Ishikawa (cell line): ENCODE measurements around the gene RNF220.

Experiments
- CEBPB ChIP-seq: IDR thresholded peaks from 2 replicates; pipeline ENCODE4 v1.6.1; 2012
- CREB1 ChIP-seq: IDR thresholded peaks from 2 replicates; pipeline ENCODE4 v1.6.1; 2012; ENCODE audit warnings: low read depth
- EGR1 ChIP-seq: IDR thresholded peaks from 2 replicates; pipeline ENCODE4 v1.6.1; 2012
- EP300 ChIP-seq: IDR thresholded peaks from 2 replicates; pipeline ENCODE4 v1.6.1; 2012; ENCODE audit warnings: borderline replicate concordance
- FOXM1 ChIP-seq: IDR thresholded peaks from 2 replicates; pipeline ENCODE4 v1.6.1; 2012; ENCODE audit warnings: low read depth, borderline replicate concordance
- MAX ChIP-seq: IDR thresholded peaks from 2 replicates; pipeline ENCODE4 v1.6.1; 2012
- NFIC ChIP-seq: IDR thresholded peaks from 2 replicates; pipeline ENCODE4 v1.6.1; 2012
- RAD21 ChIP-seq: IDR thresholded peaks from 2 replicates; pipeline ENCODE4 v1.6.1; 2012; ENCODE audit warnings: low read depth
- REST ChIP-seq: IDR thresholded peaks from 2 replicates; pipeline ENCODE4 v1.6.1; 2012; ENCODE audit warnings: low read depth, mild to moderate bottlenecking
- TAF1 ChIP-seq: IDR thresholded peaks from 2 replicates; pipeline ENCODE4 v1.6.1; 2012; ENCODE audit warnings: low read depth, mild to moderate bottlenecking
- TCF12 ChIP-seq: IDR thresholded peaks from 2 replicates; pipeline ENCODE4 v1.6.1; 2012; ENCODE audit warnings: low read depth
- TEAD4 ChIP-seq: IDR thresholded peaks from 2 replicates; pipeline ENCODE4 v1.6.1; 2012
- USF1 ChIP-seq: IDR thresholded peaks from 2 replicates; pipeline ENCODE4 v1.6.1; 2012
- YY1 ChIP-seq: IDR thresholded peaks from 2 replicates; pipeline ENCODE4 v1.6.1; 2012; ENCODE audit warnings: low read depth
- ZBTB7A ChIP-seq: IDR thresholded peaks from 2 replicates; pipeline ENCODE4 v1.6.1; 2012; ENCODE audit warnings: low read depth

Gene RNF220

DNA sequence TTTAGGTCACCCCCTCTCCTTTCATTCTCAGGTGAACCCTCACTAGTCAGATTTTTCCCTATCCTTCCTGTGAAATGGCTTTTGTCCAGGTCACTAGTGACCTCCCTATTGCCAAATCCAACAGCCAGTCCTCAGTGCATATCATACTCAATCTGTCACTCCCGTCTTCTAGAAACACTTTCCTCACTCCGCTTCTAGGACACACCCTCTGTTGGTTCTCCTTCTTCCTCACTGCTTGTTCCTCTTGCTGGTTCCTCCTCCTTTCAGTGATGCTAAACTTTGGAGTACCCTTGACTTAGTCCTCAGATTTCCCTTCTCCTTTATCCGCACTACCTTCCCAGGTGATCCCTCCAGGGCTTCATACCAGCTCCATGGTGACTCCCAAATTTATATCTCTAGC, 94.3 kb downstream of the RNF220 start:
- TF ChIP-seq EP300 (no peak), TCF12 (no peak), RAD21 (no peak), EGR1 (no peak)

GRCh38 chr1:44500181-44501046, 95.4 kb downstream of the RNF220 start:
- TF ChIP-seq MAX (no peak), REST (no peak), TAF1 (no peak), ZBTB7A (no peak), EP300 (no peak), TEAD4 (no peak), YY1 (no peak), CREB1 (no peak), NFIC (no peak), EGR1 (no peak), FOXM1 (no peak), TCF12 (no peak), USF1 (no peak), CEBPB (no peak), RAD21 (no peak)

GRCh38 chr1:44501047-44501890, 96.2 kb downstream of the RNF220 start:
- TF ChIP-seq RAD21, result no peak
- TF ChIP-seq TCF12, result no peak
- TF ChIP-seq REST, result no peak
- TF ChIP-seq USF1, result no peak
- TF ChIP-seq TAF1, result no peak
- TF ChIP-seq TEAD4, result no peak
- TF ChIP-seq NFIC, result no peak

- TF ChIP-seq CREB1, result no peak
Measured at GRCh38 chr1:44503625-44504024, 98.6 kb downstream of the RNF220 start.

GRCh38 chr1:44505210-44505993, 100.3 kb downstream of the RNF220 start:
- no peak for TF ChIP-seq MAX
- no peak for TF ChIP-seq EP300
- no peak for TF ChIP-seq REST
- no peak for TF ChIP-seq EGR1
- no peak for TF ChIP-seq CREB1
- no peak for TF ChIP-seq TEAD4
- no peak for TF ChIP-seq CEBPB
- TF ChIP-seq TAF1, result no peak
